Measurements from ENCODE around the gene AMT.
A peak's percentile ranks its signal among the peaks of the same experiment; 100 is the strongest.

AMT gene

GRCh38 chr3:49412632-49413337, 9.5 kb downstream of the AMT start:
- Histone ChIP-seq H3K36me3 (no peaks in the 10 kb centered on the region), H3K9me3 (no peaks in the 10 kb centered on the region), H3K27me3 (no peaks in the 10 kb centered on the region), H3K4me1 (ENCODE audit: control insufficient read depth in 1 of 2, insufficient read depth in 1 of 2, low read depth in 1 of 2, low read length in 1 of 2) (peaks cover 85% of the 10 kb centered on the region in 2 experiments), H3K27ac (peak overlapping the region; percentile 99), H3K4me3 (ENCODE audit: low read depth in 1 of 2, low read length in 1 of 2) (peak overlapping the region; percentile 86 to 88)
- no peak for TF ChIP-seq CTCF (IDR thresholded peaks at IDR 0.05)

- H3K4me3 ChIP-seq (ENCODE audit: low read depth in 1 of 2, low read length in 1 of 2), result peak within 1 kb of the TSS; percentile 86 to 88
- peak within 1 kb of the TSS; percentile 99 for H3K27ac ChIP-seq
- H3K9me3 ChIP-seq, result no peaks in the 10 kb centered on the region
- no peaks in the 10 kb centered on the region for H3K27me3 ChIP-seq
- H3K36me3 ChIP-seq, result no peaks in the 10 kb centered on the region
- TF ChIP-seq CTCF (IDR thresholded peaks at IDR 0.05), result peak; percentile 30
- peaks cover 85% of the 10 kb centered on the region in 2 experiments for H3K4me1 ChIP-seq (ENCODE audit: control insufficient read depth in 1 of 2, insufficient read depth in 1 of 2, low read depth in 1 of 2, low read length in 1 of 2)
These were observed 10.2 kb downstream of the AMT start, which contains the start of the genes RHOA and TCTA for GRCh38 chr3:49411968-49412631. RHOA (minus strand) TSS chr3:49411976; CDS start chr3:49375589, 36,387 bp downstream. TCTA (plus strand) TSS chr3:49412423; CDS start chr3:49412427, 4 bp downstream.

DNA sequence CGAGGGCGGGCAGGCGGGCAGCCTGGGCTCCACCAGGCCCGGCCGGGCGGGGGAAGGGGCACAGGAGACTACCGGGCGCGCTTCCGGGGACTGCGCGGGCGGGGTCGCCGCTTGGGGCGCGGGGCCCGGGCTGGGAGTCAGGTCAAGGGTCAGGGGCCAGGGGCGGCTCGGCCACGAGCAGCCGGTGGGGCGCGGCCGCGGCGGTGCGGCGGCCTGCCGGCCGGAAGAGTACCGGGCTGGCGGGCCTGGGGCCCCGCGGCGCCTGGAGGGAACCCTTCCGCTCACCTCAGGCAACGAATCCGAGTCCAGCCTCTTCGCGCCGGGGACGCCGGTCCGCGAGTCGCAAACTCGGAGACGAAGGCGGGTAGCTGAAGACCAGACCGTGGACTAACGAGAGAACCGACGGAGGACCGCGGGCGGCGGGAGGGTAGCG, 10.7 kb downstream of the AMT start:
- H3K27me3 ChIP-seq, result no peaks in the 10 kb centered on the region
- H3K36me3 ChIP-seq, result no peaks in the 10 kb centered on the region
- H3K27ac ChIP-seq, result peak overlapping the region; percentile 99
- peak overlapping the region; percentile 86 to 88 for H3K4me3 ChIP-seq (ENCODE audit: low read depth in 1 of 2, low read length in 1 of 2)
- peaks cover 85% of the 10 kb centered on the region in 2 experiments for H3K4me1 ChIP-seq (ENCODE audit: control insufficient read depth in 1 of 2, insufficient read depth in 1 of 2, low read depth in 1 of 2, low read length in 1 of 2)
- TF ChIP-seq CTCF (IDR thresholded peaks at IDR 0.05), result no peak
- H3K9me3 ChIP-seq, result no peaks in the 10 kb centered on the region

DNA sequence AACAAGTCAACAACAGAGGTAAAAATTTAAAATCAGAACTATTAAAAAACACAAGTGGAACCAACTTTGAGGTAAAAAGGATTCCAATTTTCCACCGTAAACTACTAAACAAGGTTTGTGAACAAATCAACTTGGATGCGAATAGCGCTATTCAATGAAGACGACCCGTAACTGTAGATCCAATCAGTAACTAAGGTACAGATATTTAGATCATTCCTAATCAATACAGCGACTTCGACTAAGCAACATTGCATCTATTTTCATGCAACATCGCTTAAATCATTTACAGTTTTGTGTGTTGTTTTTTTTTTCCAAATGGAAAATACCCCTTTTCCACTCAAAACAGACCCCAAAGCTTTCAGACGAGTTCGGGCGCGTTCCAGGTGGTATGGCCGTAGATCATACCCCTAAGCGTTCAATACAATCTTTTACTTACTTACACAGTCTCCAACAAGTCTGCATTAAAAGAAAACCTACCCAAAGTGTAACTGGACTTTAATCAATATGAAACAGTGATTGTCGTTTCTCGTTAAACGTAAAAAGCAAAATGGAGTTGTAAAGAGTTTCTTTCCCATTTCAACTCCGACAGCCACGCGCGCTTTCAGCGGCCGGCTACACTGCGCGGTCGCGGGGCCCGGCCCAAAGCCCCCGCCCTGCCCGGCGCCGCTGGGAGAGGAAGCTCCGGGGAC, 11.3 kb downstream of the AMT start:
- TF ChIP-seq CTCF (IDR thresholded peaks at IDR 0.05), result no peak
- peak overlapping the region; percentile 86 to 88 for H3K4me3 ChIP-seq (ENCODE audit: low read depth in 1 of 2, low read length in 1 of 2)
- peaks cover 85% of the 10 kb centered on the region in 2 experiments for H3K4me1 ChIP-seq (ENCODE audit: control insufficient read depth in 1 of 2, insufficient read depth in 1 of 2, low read depth in 1 of 2, low read length in 1 of 2)
- no peaks in the 10 kb centered on the region for H3K27me3 ChIP-seq
- H3K9me3 ChIP-seq, result no peaks in the 10 kb centered on the region
- H3K36me3 ChIP-seq, result no peaks in the 10 kb centered on the region
- peak overlapping the region; percentile 99 for H3K27ac ChIP-seq

DNA sequence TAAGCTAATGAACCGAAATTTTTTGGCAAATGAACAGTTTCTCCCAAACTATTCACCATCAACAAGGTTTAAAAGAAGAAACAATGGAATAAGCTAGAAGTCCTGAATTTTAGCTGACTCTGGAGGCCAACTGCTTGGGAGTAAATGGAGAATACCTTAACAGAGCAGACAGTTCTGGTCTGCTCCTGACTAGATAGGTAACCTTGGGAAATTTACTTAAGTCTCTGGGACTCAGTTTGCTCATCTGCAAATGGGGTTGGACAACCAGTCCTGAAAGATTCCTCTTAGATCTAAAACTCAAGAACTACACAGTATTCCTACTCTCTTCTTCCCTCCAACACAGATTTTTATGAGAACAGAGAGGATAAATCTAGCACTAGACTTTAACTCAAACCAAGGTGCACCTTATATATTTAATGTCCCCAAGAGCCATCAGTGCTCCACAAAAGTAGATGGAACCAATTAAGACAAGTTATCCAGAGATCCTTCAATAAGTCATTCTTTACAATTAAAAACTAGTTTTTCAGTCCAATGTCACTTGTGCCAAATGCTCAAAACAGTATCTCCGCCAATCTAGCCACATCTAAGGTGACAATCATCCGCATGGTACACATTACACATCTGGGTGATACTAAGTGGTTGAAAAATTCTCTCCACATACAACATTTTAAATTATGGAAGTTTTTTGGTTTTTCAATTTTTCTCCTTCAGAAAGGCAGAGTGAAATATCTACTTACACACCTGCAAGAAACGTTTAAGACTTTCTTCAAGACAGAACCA, 12.0 kb downstream of the AMT start:
- peaks cover 83 to 85% of the 10 kb centered on the region in 2 experiments for H3K4me1 ChIP-seq (ENCODE audit: control insufficient read depth in 1 of 2, insufficient read depth in 1 of 2, low read depth in 1 of 2, low read length in 1 of 2)
- TF ChIP-seq CTCF (IDR thresholded peaks at IDR 0.05), result no peak

More for the DNA sequence above, 12.0 kb downstream of the AMT start:
- Histone ChIP-seq H3K27ac (peak overlapping the region; percentile 99), H3K36me3 (no peaks in the 10 kb centered on the region), H3K4me3 (ENCODE audit: low read depth in 1 of 2, low read length in 1 of 2) (peak overlapping the region; percentile 86 to 88), H3K9me3 (no peaks in the 10 kb centered on the region), H3K27me3 (no peaks in the 10 kb centered on the region)

Measured in neutrophil (primary cell).